ENCODE measurements around the gene ASCC2.

DNA sequence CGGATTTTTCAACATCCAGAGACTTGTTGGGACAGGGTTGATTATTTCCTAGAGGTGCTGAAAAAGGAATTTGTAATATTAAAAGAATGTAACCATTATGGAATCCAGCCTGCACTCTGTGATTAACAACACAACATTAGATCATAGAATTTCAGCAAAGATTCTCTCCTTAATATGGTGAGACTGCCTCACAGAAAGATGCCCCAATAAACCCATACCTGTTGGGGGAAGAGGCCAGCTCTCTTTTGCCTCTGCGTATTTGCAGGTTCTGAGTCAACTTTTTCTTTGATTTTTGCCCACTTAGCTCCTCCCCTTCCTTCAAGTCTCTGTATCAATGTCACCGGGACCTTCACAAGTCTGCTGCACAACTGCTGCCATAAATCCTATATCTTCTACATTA is 32.5 kb upstream of the ASCC2 start:
- no peak for TF ChIP-seq POLR2A (IDR thresholded peaks at IDR 0.05)
- TF ChIP-seq, protein P1, sequence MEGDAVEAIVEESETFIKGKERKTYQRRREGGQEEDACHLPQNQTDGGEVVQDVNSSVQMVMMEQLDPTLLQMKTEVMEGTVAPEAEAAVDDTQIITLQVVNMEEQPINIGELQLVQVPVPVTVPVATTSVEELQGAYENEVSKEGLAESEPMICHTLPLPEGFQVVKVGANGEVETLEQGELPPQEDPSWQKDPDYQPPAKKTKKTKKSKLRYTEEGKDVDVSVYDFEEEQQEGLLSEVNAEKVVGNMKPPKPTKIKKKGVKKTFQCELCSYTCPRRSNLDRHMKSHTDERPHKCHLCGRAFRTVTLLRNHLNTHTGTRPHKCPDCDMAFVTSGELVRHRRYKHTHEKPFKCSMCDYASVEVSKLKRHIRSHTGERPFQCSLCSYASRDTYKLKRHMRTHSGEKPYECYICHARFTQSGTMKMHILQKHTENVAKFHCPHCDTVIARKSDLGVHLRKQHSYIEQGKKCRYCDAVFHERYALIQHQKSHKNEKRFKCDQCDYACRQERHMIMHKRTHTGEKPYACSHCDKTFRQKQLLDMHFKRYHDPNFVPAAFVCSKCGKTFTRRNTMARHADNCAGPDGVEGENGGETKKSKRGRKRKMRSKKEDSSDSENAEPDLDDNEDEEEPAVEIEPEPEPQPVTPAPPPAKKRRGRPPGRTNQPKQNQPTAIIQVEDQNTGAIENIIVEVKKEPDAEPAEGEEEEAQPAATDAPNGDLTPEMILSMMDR (IDR thresholded peaks at IDR 0.05): no peak
